GM11168 (cell line): ENCODE measurements around the gene CDK6.

Source experiments
- in situ Hi-C: fragments of 300-500 bp; cut with MboI; formaldehyde crosslinking; loops from one replicate; pipeline ENCODE4 v1.12.0; 2022; ENCODE audit warnings: low sequenced_read_pairs; ENCODE audit not compliant: unreplicated experiment

CDK6 gene

GRCh38 chr7:92798517-92799249, 37.7 kb downstream of the CDK6 start:
- in situ Hi-C loops, result no loop called here

GRCh38 chr7:92797693-92798092, 38.7 kb downstream of the CDK6 start:
- in situ Hi-C loops, result no loop called here

- in situ Hi-C loops, result no loop called here
Measured at GRCh38 chr7:92797284-92797683, 39.1 kb downstream of the CDK6 start.

GRCh38 chr7:92794831-92795230, 41.5 kb downstream of the CDK6 start:
- in situ Hi-C loops, result no loop called here

GRCh38 chr7:92794391-92794790, 42.0 kb downstream of the CDK6 start:
- in situ Hi-C loops, result no loop called here

GRCh38 chr7:92793656-92794205, 42.6 kb downstream of the CDK6 start:
- in situ Hi-C loops, result no loop called here

GRCh38 chr7:92790992-92791391, 45.4 kb downstream of the CDK6 start:
- in situ Hi-C loops, result no loop called here

- in situ Hi-C loops, result no loop called here
Measured at GRCh38 chr7:92788559-92789183, 47.7 kb downstream of the CDK6 start.

GRCh38 chr7:92785923-92786322, 50.5 kb downstream of the CDK6 start:
- in situ Hi-C loops, result no loop called here

- in situ Hi-C loops, result no loop called here
Measured at GRCh38 chr7:92784935-92785334, 51.4 kb downstream of the CDK6 start.

GRCh38 chr7:92783260-92784201, 52.8 kb downstream of the CDK6 start:
- in situ Hi-C loops, result no loop called here

GRCh38 chr7:92782855-92783254, 53.5 kb downstream of the CDK6 start:
- in situ Hi-C loops, result no loop called here

- in situ Hi-C loops, result no loop called here
Measured at GRCh38 chr7:92782236-92782635, 54.1 kb downstream of the CDK6 start.

- in situ Hi-C loops, result no loop called here
Measured at GRCh38 chr7:92781117-92781720, 55.2 kb downstream of the CDK6 start.

- in situ Hi-C loops, result no loop called here
Measured at GRCh38 chr7:92778972-92779371, 57.4 kb downstream of the CDK6 start.

- in situ Hi-C loops, result no loop called here
Measured at GRCh38 chr7:92777993-92778392, 58.4 kb downstream of the CDK6 start.

GRCh38 chr7:92773808-92774207, 62.6 kb downstream of the CDK6 start:
- in situ Hi-C loops, result no loop called here

- in situ Hi-C loops, result no loop called here
Measured at GRCh38 chr7:92769844-92770243, 66.5 kb downstream of the CDK6 start.

- in situ Hi-C loops, result no loop called here
Measured at GRCh38 chr7:92769394-92769699, 67.0 kb downstream of the CDK6 start.
